ENCODE measurements around the gene DNAH5. TPM values are rescaled to one million over a fixed set of nuclear protein-coding genes. Genes with fewer than 3 reads are reported as not detected.

DNAH5 gene
- polyA plus RNA-seq, 3 donors: not detected

- no peaks in the 10 kb centered on the region for H3K36me3 Mint-ChIP-seq
- Histone ChIP-seq H3K9me3 (replicated peaks in 1 of 2; ENCODE audit: control insufficient read depth in 1 of 2, insufficient read depth in 1 of 2, low read length in 2 of 2) (no peaks in the 10 kb centered on the region), H3K79me2 (ENCODE audit: insufficient read depth, low read length) (no peaks in the 10 kb centered on the region), H3K4me1 (ENCODE audit: control insufficient read depth in 1 of 2, insufficient read depth in 2 of 2, low read length in 2 of 2) (no peaks in the 10 kb centered on the region), H3K4me3 (replicated peaks in 1 of 3; ENCODE audit: low read depth in 2 of 3, low read length in 3 of 3) (no peak overlapping the region), H3K27ac (ENCODE audit: low read depth in 1 of 2, low read length in 2 of 2) (no peak overlapping the region), H3K9ac (ENCODE audit: insufficient read depth, low read length, poor library complexity, severe bottlenecking) (no peak overlapping the region), H3K27me3 (ENCODE audit: control insufficient read depth in 2 of 2, insufficient read depth in 2 of 2, low read length in 2 of 2) (no peaks in the 10 kb centered on the region), H3K36me3 (replicated peaks in 1 of 2; ENCODE audit: control insufficient read depth in 1 of 2, insufficient read depth in 2 of 2, low read length in 2 of 2) (no peaks in the 10 kb centered on the region), H4K20me1 (ENCODE audit: insufficient read depth, low read length) (no peaks in the 10 kb centered on the region), H2AFZ (ENCODE audit: insufficient read depth, low read depth, low read length, poor library complexity, severe bottlenecking) (no peak overlapping the region), H3K4me2 (replicated peaks; ENCODE audit: extremely low read depth, low read length, poor library complexity, severe bottlenecking) (no peak overlapping the region)
- H3K27me3 Mint-ChIP-seq (ENCODE audit: low read depth in 3 of 3): peaks cover 0 to 2% (median 0%) of the 10 kb centered on the region in 3 donors
- no peaks in the 10 kb centered on the region for H3K4me1 Mint-ChIP-seq
- WGBS (ENCODE audit: insufficient coverage): no CpG with 5 or more reads among the region's 1 CpG
- DNase-seq: no peak
- intact Hi-C loops (cut with micrococcal nuclease): no loop called here
- H3K27ac Mint-ChIP-seq: no peak overlapping the region
- H3K4me3 Mint-ChIP-seq: no peak overlapping the region
- no peak for TF ChIP-seq CTCF (IDR thresholded peaks at IDR 0.05)
- H3K9me3 Mint-ChIP-seq: peaks cover 0 to 5% (median 2%) of the 10 kb centered on the region in 7 donors
Measured at GRCh38 chr5:13909271-13909670, 35.2 kb downstream of the DNAH5 start.

- no peak overlapping the region for H3K4me3 Mint-ChIP-seq
- no peaks in the 10 kb centered on the region for H3K79me2 ChIP-seq (ENCODE audit: insufficient read depth, low read length)
- H3K9me3 Mint-ChIP-seq: peaks cover 0 to 15% (median 6%) of the 10 kb centered on the region in 7 donors
- no peak overlapping the region for H3K4me3 ChIP-seq (replicated peaks in 1 of 3; ENCODE audit: low read depth in 2 of 3, low read length in 3 of 3)
- H3K27ac Mint-ChIP-seq: no peak overlapping the region
- no peak overlapping the region for H3K4me2 ChIP-seq (replicated peaks; ENCODE audit: extremely low read depth, low read length, poor library complexity, severe bottlenecking)
- no peaks in the 10 kb centered on the region for H3K36me3 ChIP-seq (replicated peaks in 1 of 2; ENCODE audit: control insufficient read depth in 1 of 2, insufficient read depth in 2 of 2, low read length in 2 of 2)
- DNase-seq: no peak
- H3K27me3 ChIP-seq (ENCODE audit: control insufficient read depth in 2 of 2, insufficient read depth in 2 of 2, low read length in 2 of 2): no peaks in the 10 kb centered on the region
- H2AFZ ChIP-seq (ENCODE audit: insufficient read depth, low read depth, low read length, poor library complexity, severe bottlenecking): no peak overlapping the region
- H3K27ac ChIP-seq (ENCODE audit: low read depth in 1 of 2, low read length in 2 of 2): no peak overlapping the region
- H3K36me3 Mint-ChIP-seq: no peaks in the 10 kb centered on the region
- peaks cover 6 to 9% of the 10 kb centered on the region in 2 donors for H3K9me3 ChIP-seq (replicated peaks in 1 of 2; ENCODE audit: control insufficient read depth in 1 of 2, insufficient read depth in 1 of 2, low read length in 2 of 2)
- H3K9ac ChIP-seq (ENCODE audit: insufficient read depth, low read length, poor library complexity, severe bottlenecking): no peak overlapping the region
- H3K27me3 Mint-ChIP-seq (ENCODE audit: low read depth in 3 of 3): peaks cover 0 to 5% (median under 1%) of the 10 kb centered on the region in 3 donors
- no peak for TF ChIP-seq CTCF (IDR thresholded peaks at IDR 0.05)
- no peaks in the 10 kb centered on the region for H3K4me1 ChIP-seq (ENCODE audit: control insufficient read depth in 1 of 2, insufficient read depth in 2 of 2, low read length in 2 of 2)
- H3K4me1 Mint-ChIP-seq: no peaks in the 10 kb centered on the region
- no CpG with 5 or more reads among the region's 6 CpGs for WGBS (ENCODE audit: insufficient coverage)
- intact Hi-C loops (cut with micrococcal nuclease): no loop called here
- no peaks in the 10 kb centered on the region for H4K20me1 ChIP-seq (ENCODE audit: insufficient read depth, low read length)
Measured at GRCh38 chr5:13898569-13898968, 45.9 kb downstream of the DNAH5 start.
